ENCODE results near the gene NIT1.

NIT1 gene

DNA sequence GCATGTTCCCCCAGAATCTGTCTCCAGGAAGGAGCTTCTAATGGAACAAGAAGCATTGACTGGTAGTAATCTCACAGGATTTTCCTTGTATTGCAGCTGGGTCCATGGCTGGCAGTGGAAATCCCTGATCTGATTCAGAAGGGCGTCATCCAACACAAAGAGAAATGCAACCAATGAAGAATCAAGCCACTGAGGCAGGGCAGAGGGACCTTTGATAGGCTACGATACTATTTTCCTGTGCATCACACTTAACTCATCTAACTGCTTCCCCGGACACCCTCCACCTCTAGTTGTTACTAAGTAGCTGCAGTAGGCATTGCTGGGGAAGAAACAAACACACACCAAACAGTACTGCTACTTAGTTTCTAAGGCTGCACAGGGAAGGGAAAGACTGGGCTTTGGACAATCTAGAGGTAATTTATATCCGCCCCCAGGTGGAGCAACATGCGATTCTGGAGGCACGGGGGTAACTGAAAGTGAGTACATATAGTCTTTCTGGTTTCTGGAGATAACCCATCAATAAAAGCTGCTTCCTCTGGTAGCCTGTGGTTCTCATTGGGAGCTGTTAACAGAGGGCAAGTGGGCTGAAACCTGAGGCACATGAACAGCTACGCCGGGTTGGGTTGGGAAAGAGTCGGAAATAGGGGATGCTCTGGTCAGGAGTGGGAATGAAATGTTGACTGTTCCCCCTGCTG lies 40.6 kb downstream of the NIT1 start:
- no peak for DNase-seq

DNA sequence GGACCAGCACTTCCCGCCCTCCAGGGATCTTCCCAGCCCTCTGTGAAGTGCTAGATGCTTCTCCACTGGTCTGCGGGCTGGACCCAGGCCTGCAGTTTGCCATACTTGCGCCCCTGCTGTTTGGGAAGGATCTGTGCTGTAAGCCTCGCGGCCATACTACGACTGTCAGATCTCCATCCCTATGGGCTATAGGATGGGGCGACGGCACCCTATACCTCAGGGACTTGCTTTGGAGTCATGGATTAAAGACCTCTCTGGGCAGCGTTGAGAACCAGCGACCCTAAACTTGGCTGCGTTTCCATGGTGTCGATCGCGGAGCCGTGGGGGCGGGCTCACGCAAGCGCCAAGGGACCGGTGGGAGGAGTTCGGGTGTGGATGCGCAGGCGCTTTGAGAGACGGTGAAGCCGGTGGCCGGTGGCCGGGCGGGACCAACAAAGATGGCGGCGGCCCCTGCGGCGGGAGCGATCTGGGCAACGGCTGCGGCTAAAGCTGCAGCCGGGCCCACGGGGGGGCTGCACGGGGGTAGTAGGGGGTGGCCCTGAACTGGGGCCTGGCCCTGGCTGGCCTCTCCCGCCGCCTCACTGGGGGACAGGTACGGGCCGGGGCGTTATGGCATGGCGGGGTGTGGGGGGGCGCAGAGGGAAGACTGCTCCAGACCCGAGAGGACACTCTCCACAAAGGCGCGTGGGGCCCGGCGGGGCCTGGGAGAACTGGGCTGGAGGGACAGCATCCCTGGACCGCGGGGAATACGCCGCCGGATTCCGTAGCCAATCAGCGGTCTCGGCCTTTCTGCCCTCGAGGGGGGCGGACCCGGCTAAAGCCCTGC lies 41.4 kb downstream of the NIT1 start, which contains the start of gene USP21:
Gene USP21, plus strand, starts transcription at position 414 of the 826 bp plus-strand sequence. CDS start 1,141 bp downstream, outside the sequence.
- peak; percentile 38 for DNase-seq

DNA sequence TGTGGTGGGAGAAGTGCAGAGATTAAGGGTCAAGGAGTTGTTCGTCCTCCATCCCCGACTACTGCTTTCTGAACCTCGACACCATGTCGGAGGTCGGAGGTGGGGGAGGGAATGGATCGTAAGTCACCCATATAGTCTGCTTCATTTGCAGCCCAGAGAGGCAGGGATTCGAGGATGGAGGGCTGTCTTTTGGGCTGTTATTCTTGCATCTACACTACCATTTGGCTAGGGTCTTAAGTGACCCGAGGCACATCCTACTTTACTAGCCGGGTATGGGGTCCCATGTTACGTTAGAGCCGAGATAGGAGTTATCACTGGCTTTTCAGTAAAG lies 42.0 kb downstream of the NIT1 start:
- DNase-seq, result no peak

DNA sequence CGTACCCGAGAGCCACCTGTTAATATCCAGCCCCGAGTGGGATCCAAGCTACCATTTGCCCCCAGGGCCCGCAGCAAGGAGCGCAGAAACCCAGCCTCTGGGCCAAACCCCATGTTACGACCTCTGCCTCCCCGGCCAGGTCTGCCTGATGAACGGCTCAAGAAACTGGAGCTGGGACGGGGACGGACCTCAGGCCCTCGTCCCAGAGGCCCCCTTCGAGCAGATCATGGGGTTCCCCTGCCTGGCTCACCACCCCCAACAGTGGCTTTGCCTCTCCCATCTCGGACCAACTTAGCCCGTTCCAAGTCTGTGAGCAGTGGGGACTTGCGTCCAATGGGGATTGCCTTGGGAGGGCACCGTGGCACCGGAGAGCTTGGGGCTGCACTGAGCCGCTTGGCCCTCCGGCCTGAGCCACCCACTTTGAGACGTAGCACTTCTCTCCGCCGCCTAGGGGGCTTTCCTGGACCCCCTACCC lies 42.8 kb downstream of the NIT1 start:
- DNase-seq, result no peak

DNA sequence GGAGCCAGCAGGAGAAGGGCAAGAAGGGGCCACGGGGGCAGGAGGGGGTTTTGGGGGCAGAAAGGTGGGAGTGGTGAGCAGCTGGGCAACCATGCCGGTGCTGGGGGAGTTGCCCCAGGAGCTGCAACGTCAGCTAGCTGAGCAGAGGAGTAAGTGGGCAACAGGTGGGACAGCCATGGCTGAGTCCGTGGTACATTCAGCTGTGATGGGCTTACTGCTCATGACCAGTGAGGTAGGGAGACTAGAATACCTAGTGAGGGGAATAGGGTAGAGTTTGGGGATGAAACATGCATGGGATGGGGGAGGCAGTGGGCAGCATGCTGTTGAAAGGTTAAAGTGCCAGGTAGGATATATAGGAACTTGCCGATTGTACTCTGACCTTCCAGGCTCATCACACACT lies 43.7 kb downstream of the NIT1 start:
- DNase-seq, result no peak

DNA sequence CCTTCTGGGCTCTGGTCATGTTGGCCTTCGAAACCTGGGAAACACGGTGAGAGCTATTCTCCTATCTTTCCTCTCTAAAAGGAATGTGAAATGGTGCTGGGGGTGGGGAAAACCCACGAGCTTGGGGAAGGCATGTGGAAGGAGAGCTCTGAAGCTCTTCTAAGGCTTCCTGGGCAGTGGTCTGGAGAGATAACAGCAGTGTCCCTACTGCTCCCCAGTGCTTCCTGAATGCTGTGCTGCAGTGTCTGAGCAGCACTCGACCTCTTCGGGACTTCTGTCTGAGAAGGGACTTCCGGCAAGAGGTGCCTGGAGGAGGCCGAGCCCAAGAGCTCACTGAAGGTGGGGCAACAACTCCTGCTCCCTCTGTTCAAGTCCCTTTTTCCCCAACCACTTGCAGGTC lies 44.1 kb downstream of the NIT1 start:
- DNase-seq, result no peak

DNA sequence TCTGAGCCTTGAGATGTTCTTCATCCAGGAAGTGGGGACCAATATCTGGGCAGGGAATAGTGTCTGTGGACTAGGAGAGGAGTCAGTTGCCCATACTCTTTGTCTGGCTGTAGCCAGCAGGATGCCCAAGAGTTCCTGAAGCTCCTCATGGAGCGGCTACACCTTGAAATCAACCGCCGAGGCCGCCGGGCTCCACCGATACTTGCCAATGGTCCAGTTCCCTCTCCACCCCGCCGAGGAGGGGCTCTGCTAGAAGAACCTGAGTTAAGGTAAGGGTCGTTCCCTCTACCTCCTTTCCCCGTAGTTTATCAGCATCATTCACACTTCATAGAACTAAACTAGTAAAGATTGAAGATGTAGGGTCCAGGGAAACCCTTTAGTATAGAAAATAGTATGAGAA lies 44.9 kb downstream of the NIT1 start:
- DNase-seq, result no peak

DNA sequence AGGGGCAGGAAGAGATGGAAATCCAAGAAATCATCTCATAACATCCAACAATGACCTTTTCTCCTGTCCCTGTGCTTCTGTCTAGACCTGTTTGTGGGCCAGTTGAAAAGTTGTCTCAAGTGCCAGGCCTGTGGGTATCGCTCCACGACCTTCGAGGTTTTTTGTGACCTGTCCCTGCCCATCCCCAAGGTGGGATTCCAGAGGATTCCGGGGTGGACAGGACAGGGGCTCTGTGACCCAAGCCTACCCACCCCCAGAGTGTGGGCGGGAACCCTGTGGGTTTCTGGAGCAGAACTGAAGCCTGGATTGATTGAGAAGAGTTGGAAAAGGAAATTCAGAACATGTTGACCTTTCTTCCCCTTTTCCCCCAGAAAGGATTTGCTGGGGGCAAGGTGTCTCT lies 45.9 kb downstream of the NIT1 start:
- DNase-seq, result no peak

DNA sequence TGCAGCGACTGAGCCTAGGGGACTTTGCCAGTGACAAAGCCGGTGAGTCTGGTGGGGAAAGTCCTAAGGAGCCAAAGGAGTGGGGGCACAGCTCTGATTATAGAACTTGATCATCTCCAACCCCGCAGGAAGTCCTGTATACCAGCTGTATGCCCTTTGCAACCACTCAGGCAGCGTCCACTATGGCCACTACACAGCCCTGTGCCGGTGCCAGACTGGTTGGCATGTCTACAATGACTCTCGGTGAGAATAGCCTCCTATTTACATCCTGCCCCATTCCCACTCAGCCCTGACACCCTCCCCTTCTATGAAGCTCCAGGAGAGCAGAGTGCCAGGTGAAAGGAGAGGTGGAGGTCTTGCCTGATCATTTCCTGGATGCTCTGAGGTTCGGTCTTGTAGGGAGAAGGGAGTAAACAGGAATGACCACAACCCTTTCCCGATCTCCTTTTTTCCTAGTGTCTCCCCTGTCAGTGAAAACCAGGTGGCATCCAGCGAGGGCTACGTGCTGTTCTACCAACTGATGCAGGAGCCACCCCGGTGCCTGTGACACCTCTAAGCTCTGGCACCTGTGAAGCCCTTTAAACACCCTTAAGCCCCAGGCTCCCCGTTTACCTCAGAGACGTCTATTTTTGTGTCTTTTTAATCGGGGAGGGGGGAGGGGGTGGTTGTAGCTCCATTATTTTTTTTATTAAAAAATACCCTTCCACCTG lies 47.2 kb downstream of the NIT1 start:
- no peak for DNase-seq

DNA sequence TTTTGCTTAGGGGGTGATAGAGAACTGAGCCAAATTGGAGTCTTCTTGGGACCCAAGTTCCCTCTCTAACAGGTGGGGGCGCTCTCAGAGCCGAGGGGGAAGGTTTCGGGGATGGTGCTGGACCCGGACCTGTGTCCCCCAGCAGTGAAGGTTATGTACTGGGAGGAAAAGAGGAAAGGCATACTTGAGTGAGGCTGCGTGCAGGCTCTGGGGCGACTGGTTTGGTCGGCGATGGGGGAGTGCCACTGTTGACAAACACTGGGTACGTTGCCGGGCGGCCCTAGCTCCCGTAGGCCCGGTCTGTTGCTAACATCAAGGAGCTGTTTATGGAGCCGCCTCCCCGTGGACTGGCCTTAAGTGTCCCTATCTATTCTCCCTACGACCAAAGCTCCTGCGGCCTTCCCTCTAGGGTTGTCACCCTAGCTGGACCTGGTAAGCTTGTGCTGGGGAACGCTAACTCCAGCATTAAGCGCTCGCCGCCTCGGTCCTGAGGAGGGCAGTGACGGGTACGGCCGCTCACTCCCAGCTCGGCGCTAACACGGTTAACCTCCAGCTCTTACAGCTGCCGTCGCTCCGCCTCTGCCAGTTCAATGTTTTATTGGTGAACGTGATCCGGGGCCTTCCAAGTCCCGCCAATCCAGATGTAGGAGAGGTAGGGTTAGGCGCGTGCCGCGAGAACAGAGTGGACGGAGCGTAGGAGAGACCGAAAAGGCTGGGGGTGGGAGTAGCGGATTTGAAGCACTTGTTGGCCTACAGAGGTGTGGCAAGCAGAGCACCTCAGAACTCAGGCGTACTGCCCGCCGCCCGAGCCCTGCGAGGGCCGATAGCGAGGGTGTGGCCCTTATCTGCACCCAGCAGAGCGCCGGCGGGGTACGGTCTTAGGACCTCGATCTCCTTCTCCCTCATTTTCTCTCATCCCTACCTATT lies 48.1 kb downstream of the NIT1 start, which contains the start of gene PPOX:
Gene PPOX, plus strand, starts transcription at position 685 of the 927 bp plus-strand sequence. CDS start 422 bp downstream, outside the sequence.
- no peak for DNase-seq

DNA sequence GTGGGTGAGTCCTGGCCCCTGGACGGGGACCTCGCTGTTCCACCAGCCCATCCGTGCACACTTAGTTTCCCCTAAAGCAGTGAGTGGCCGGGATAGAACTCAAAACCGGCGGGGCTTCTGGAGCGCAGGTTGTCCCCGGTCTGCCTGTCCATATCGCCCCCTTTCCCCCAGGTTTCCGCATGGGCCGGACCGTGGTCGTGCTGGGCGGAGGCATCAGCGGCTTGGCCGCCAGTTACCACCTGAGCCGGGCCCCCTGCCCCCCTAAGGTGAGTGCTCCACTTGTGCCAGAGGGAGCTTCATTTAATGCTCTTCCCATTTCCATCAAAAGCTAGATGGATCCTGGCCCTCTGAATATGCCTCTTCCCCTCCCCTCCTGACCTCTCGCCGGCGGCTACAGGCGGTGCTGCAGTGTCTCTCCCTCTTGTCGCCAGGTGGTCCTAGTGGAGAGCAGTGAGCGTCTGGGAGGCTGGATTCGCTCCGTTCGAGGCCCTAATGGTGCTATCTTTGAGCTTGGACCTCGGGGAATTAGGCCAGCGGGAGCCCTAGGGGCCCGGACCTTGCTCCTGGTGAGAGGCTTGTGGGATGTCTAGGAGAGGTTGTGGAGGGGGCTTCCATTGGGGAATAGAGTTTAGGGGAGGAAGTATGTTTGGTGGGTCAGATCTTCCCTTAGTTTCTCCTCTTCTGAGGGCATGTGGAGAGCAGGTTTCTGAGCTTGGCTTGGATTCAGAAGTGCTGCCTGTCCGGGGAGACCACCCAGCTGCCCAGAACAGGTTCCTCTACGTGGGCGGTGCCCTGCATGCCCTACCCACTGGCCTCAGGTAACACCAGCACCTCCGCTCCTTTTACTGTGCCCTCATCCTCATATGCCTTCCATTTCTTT lies 49.0 kb downstream of the NIT1 start:
- DNase-seq, result no peak

DNA sequence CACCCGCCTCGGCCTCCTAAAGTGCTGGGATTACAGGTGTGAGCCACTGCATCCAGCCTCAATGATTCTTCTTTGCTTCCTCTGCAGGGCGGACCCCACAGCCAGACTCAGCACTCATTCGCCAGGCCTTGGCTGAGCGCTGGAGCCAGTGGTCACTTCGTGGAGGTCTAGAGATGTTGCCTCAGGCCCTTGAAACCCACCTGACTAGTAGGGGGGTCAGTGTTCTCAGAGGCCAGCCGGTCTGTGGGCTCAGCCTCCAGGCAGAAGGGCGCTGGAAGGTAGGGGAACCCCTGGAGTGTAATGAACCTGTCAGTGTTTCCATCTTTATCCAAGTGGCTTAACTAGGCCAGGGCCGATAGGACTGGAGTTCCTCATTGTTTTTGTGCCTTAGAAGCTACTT lies 51.0 kb downstream of the NIT1 start:
- DNase-seq, result no peak
